Testis (tissue), 2 donors: ENCODE data around the gene SIX5.

ENCODE experiments used
- POLR2A ChIP-seq: fragments of 450-650 bp; IDR thresholded peaks from one replicate; pipeline ENCODE4 v1.6.1; 2017; ENCODE audit warnings: antibody characterized with exemption, mild to moderate bottlenecking, moderate library complexity
- TF ChIP-seq, protein P1 (sequence below), 3 experiments: fragments of 450-650 bp in 2 of 3; fragments of 200-600 bp in 1 of 3; sonication (generic) in 1 of 3; IDR thresholded peaks; one replicate each; pipeline ENCODE4 v1.5.1; 2016 to 2019; ENCODE audit warnings: antibody characterized with exemption in 3 of 3, mild to moderate bottlenecking in 2 of 3, moderate library complexity in 1 of 3

DNA sequence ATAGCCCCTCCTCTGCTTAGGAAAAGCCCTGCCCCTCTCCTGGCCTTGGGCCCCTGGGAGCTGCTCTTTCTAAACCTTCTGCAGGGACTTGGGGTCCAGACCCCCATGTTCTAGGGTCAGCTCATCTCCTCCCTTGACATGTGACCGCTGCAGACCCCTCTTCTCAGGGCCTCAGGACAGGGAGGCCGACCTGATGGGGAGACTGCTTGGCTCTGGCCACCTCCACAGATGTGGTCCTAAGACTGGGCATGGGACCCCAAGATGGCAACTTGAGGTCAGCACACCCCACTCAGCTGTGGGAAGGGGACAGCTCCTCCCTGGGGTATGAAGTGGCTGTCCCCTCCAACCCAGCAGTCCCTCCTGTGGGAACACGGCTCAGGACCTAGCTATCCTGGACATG is 3.9 kb upstream of the SIX5 start:
- TF ChIP-seq, protein P1, sequence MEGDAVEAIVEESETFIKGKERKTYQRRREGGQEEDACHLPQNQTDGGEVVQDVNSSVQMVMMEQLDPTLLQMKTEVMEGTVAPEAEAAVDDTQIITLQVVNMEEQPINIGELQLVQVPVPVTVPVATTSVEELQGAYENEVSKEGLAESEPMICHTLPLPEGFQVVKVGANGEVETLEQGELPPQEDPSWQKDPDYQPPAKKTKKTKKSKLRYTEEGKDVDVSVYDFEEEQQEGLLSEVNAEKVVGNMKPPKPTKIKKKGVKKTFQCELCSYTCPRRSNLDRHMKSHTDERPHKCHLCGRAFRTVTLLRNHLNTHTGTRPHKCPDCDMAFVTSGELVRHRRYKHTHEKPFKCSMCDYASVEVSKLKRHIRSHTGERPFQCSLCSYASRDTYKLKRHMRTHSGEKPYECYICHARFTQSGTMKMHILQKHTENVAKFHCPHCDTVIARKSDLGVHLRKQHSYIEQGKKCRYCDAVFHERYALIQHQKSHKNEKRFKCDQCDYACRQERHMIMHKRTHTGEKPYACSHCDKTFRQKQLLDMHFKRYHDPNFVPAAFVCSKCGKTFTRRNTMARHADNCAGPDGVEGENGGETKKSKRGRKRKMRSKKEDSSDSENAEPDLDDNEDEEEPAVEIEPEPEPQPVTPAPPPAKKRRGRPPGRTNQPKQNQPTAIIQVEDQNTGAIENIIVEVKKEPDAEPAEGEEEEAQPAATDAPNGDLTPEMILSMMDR (IDR thresholded peaks at IDR 0.05), result no peak
- no peak for TF ChIP-seq POLR2A
